ENCODE results near the gene EFNA4. TPM values are rescaled to one million over a fixed set of nuclear protein-coding genes. Genes with fewer than 3 reads are reported as not detected.

EFNA4 gene
- total and polyA plus RNA-seq, 4 donors = 1.8 to 4.7 (median 3.3) TPM

GRCh38 chr1:155064832-155065429, 1.4 kb downstream of the EFNA4 start:
- Histone ChIP-seq H3K9ac (ENCODE audit: low read depth in 1 of 2, low read length in 2 of 2) (no peak overlapping the region), H3K27ac (ENCODE audit: low read depth in 1 of 2, low read length in 2 of 2) (no peak overlapping the region), H3K4me3 (ENCODE audit: low read depth in 1 of 3, low read length in 3 of 3) (no peak overlapping the region), H3K27me3 (ENCODE audit: control insufficient read depth in 4 of 4, insufficient read depth in 4 of 4, low read length in 3 of 4) (no peaks in the 10 kb centered on the region), H3K36me3 (ENCODE audit: control insufficient read depth in 4 of 4, insufficient read depth in 3 of 4, low read depth in 1 of 4, low read length in 3 of 4) (no peaks in the 10 kb centered on the region), H3K4me1 (ENCODE audit: control insufficient read depth in 4 of 4, insufficient read depth in 4 of 4, low read length in 3 of 4) (peaks cover 7 to 36% (median 30%) of the 10 kb centered on the region in 4 donors), H3K9me3 (ENCODE audit: control insufficient read depth in 4 of 4, low read length in 3 of 4) (no peaks in the 10 kb centered on the region)
- 58% methylated on average over 5 of the region's 5 CpGs for WGBS
- TF ChIP-seq RAD21 (IDR thresholded peaks at IDR 0.05) (no peak), HNF4A (conservative IDR thresholded peaks at IDR 0.05) (peak in 1 of 2 donors; percentile 24)
- no peak for DNase-seq (ENCODE audit: low spot score)

GRCh38 chr1:155066777-155067176, 3.2 kb downstream of the EFNA4 start:
- no peak overlapping the region for H3K4me3 ChIP-seq (ENCODE audit: low read depth in 1 of 3, low read length in 3 of 3)
- peaks cover 0 to 2% (median 0%) of the 10 kb centered on the region in 4 donors for H3K36me3 ChIP-seq (ENCODE audit: control insufficient read depth in 4 of 4, insufficient read depth in 3 of 4, low read depth in 1 of 4, low read length in 3 of 4)
- H3K27me3 ChIP-seq (ENCODE audit: control insufficient read depth in 4 of 4, insufficient read depth in 4 of 4, low read length in 3 of 4) = no peaks in the 10 kb centered on the region
- no peak for DNase-seq (ENCODE audit: low spot score)
- H3K9ac ChIP-seq (ENCODE audit: low read depth in 1 of 2, low read length in 2 of 2) = no peak overlapping the region
- H3K9me3 ChIP-seq (ENCODE audit: control insufficient read depth in 4 of 4, low read length in 3 of 4) = no peaks in the 10 kb centered on the region
- H3K4me1 ChIP-seq (ENCODE audit: control insufficient read depth in 4 of 4, insufficient read depth in 4 of 4, low read length in 3 of 4) = peaks cover 11 to 42% (median 33%) of the 10 kb centered on the region in 4 donors
- 94% methylated on average over 8 of the region's 8 CpGs for WGBS
- no peak overlapping the region for H3K27ac ChIP-seq (ENCODE audit: low read depth in 1 of 2, low read length in 2 of 2)
- TF ChIP-seq, protein P1, sequence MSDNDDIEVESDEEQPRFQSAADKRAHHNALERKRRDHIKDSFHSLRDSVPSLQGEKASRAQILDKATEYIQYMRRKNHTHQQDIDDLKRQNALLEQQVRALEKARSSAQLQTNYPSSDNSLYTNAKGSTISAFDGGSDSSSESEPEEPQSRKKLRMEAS (IDR thresholded peaks at IDR 0.05) = no peak
- no peak for TF ChIP-seq YY1 (IDR thresholded peaks at IDR 0.05)
- no peak for TF ChIP-seq REST (IDR thresholded peaks at IDR 0.05)
- no peak for TF ChIP-seq EGR1 (IDR thresholded peaks at IDR 0.05; ENCODE audit: low read depth in 2 of 2)
- no peak for TF ChIP-seq HNF4A (conservative IDR thresholded peaks at IDR 0.05)
- TF ChIP-seq RXRA (IDR thresholded peaks at IDR 0.05) = no peak
- TF ChIP-seq TAF1 (conservative IDR thresholded peaks at IDR 0.05) = no peak

- peaks cover 11 to 24% (median 18%) of the 10 kb centered on the region in 4 donors for H3K4me1 ChIP-seq (ENCODE audit: control insufficient read depth in 4 of 4, insufficient read depth in 4 of 4, low read length in 3 of 4)
- H3K9ac ChIP-seq (ENCODE audit: low read depth in 1 of 2, low read length in 2 of 2) = no peak overlapping the region
- no peak overlapping the region for H3K27ac ChIP-seq (ENCODE audit: low read depth in 1 of 2, low read length in 2 of 2)
- H3K36me3 ChIP-seq (ENCODE audit: control insufficient read depth in 4 of 4, insufficient read depth in 3 of 4, low read depth in 1 of 4, low read length in 3 of 4) = peaks cover 0 to 2% (median 0%) of the 10 kb centered on the region in 4 donors
- H3K4me3 ChIP-seq (ENCODE audit: low read depth in 1 of 3, low read length in 3 of 3) = no peak overlapping the region
- WGBS = 98% methylated on average over 3 of the region's 3 CpGs
- no peaks in the 10 kb centered on the region for H3K9me3 ChIP-seq (ENCODE audit: control insufficient read depth in 4 of 4, low read length in 3 of 4)
- DNase-seq (ENCODE audit: low spot score) = no peak
- no peaks in the 10 kb centered on the region for H3K27me3 ChIP-seq (ENCODE audit: control insufficient read depth in 4 of 4, insufficient read depth in 4 of 4, low read length in 3 of 4)
- TF ChIP-seq TAF1 (conservative IDR thresholded peaks at IDR 0.05) (no peak), EGR1 (IDR thresholded peaks at IDR 0.05; ENCODE audit: low read depth in 2 of 2) (no peak), RXRA (IDR thresholded peaks at IDR 0.05) (no peak), ATF3 (IDR thresholded peaks at IDR 0.05) (no peak), JUND (IDR thresholded peaks at IDR 0.05) (no peak), HNF4G (IDR thresholded peaks at IDR 0.05) (no peak), NR2F2 (IDR thresholded peaks at IDR 0.05) (no peak), FOXA2 (IDR thresholded peaks at IDR 0.05) (no peak), CTCF (IDR thresholded peaks at IDR 0.05; ENCODE audit: low read depth, low read length, missing input control) (no peak), RAD21 (IDR thresholded peaks at IDR 0.05) (no peak), HNF4A (conservative IDR thresholded peaks at IDR 0.05) (no peak), FOXA1 (IDR thresholded peaks at IDR 0.05) (no peak), GABPA (IDR thresholded peaks at IDR 0.05 in 1 of 2, conservative IDR thresholded peaks at IDR 0.05 in 1 of 2) (no peak)
- TF ChIP-seq, protein P1 (IDR thresholded peaks at IDR 0.05) = no peak
- TF ChIP-seq, protein P2, sequence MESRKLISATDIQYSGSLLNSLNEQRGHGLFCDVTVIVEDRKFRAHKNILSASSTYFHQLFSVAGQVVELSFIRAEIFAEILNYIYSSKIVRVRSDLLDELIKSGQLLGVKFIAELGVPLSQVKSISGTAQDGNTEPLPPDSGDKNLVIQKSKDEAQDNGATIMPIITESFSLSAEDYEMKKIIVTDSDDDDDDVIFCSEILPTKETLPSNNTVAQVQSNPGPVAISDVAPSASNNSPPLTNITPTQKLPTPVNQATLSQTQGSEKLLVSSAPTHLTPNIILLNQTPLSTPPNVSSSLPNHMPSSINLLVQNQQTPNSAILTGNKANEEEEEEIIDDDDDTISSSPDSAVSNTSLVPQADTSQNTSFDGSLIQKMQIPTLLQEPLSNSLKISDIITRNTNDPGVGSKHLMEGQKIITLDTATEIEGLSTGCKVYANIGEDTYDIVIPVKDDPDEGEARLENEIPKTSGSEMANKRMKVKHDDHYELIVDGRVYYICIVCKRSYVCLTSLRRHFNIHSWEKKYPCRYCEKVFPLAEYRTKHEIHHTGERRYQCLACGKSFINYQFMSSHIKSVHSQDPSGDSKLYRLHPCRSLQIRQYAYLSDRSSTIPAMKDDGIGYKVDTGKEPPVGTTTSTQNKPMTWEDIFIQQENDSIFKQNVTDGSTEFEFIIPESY (IDR thresholded peaks at IDR 0.05) = no peak
Measured at GRCh38 chr1:155068599-155068998, 5.1 kb downstream of the EFNA4 start.

Measured in liver (tissue), 9 donors.